Loucy (cell line): ENCODE data around the gene ST3GAL5.

ENCODE experiments used
- H2AFZ ChIP-seq: fragments of 200-600 bp; sonication (generic); 2 replicates; pipeline ENCODE4 v1.6.0; 2016; ENCODE audit warnings: antibody characterized with exemption, mild to moderate bottlenecking, low read length, moderate library complexity
- H3F3A ChIP-seq: fragments of 200-600 bp; 2 replicates; pipeline ENCODE4 v1.6.0; 2016; ENCODE audit warnings: antibody characterized with exemption, low read depth, mild to moderate bottlenecking
- H3K27me3 ChIP-seq: fragments of 200-600 bp; sonication (generic); 2 replicates; pipeline ENCODE4 v1.6.1; 2014; ENCODE audit warnings: low read length, mild to moderate bottlenecking; ENCODE audit not compliant: insufficient read depth, poor library complexity, severe bottlenecking
- H3K36me3 ChIP-seq: fragments of 200-600 bp; sonication (generic); 2 replicates; pipeline ENCODE4 v1.6.1; 2016; ENCODE audit warnings: low read length; ENCODE audit not compliant: insufficient read depth
- H3K4me1 ChIP-seq: fragments of 200-600 bp; sonication (generic); 2 replicates; pipeline ENCODE4 v1.5.1; 2014; ENCODE audit warnings: low read length, mild to moderate bottlenecking; ENCODE audit not compliant: insufficient read depth, poor library complexity, severe bottlenecking
- H3K4me2 ChIP-seq: fragments of 200-600 bp; sonication (generic); 2 replicates; pipeline ENCODE4 v1.6.0; 2014; ENCODE audit warnings: antibody characterized with exemption, low read length, low read depth, mild to moderate bottlenecking; ENCODE audit not compliant: poor library complexity, severe bottlenecking
- H3K4me3 ChIP-seq: fragments of 200-600 bp; sonication (generic); 2 replicates; pipeline ENCODE4 v1.5.1; 2014; ENCODE audit warnings: low read length, mild to moderate bottlenecking, mixed read lengths; ENCODE audit not compliant: poor library complexity, severe bottlenecking
- H3K79me2 ChIP-seq: fragments of 200-600 bp; sonication (generic); 2 replicates; pipeline ENCODE4 v1.6.1; 2014; ENCODE audit warnings: low read length; ENCODE audit not compliant: insufficient read depth
- H3K9ac ChIP-seq: fragments of 200-600 bp; sonication (generic); 2 replicates; pipeline ENCODE4 v1.6.0; 2014; ENCODE audit warnings: mild to moderate bottlenecking, low read depth, low read length, moderate library complexity; ENCODE audit not compliant: poor library complexity, severe bottlenecking
- H3K9me2 ChIP-seq: fragments of 200-600 bp; sonication (generic); replicated peaks from 2 replicates; pipeline ENCODE4 v1.6.1; 2016; ENCODE audit warnings: low read depth, low read length, mixed read lengths
- H3K9me3 ChIP-seq: fragments of 200-600 bp; sonication (generic); 2 replicates; pipeline ENCODE4 v1.6.1; 2014; ENCODE audit warnings: mild to moderate bottlenecking, antibody characterized with exemption, low read length, low read depth; ENCODE audit not compliant: insufficient read depth
- H4K20me1 ChIP-seq: fragments of 200-600 bp; sonication (generic); 2 replicates; pipeline ENCODE4 v1.6.0; 2014; ENCODE audit warnings: antibody characterized with exemption, low read length, mild to moderate bottlenecking; ENCODE audit not compliant: insufficient read depth, poor library complexity, severe bottlenecking
- CTCF ChIP-seq: fragments of 200-600 bp; sonication (generic); conservative IDR thresholded peaks from 2 replicates; pipeline ENCODE4 v1.5.1; 2014; ENCODE audit warnings: mild to moderate bottlenecking, antibody characterized with exemption, low read length
- EZH2phosphoT487 ChIP-seq: fragments of 200-600 bp; IDR thresholded peaks from 2 replicates; pipeline ENCODE4 v1.6.1; 2018; ENCODE audit warnings: antibody characterized with exemption, mild to moderate bottlenecking, moderate library complexity, borderline replicate concordance

The ST3GAL5 gene

GRCh38 chr2:85902496-85902895 is 13.7 kb upstream of the ST3GAL5 start:
- H2AFZ ChIP-seq = no peak overlapping the region
- no peak overlapping the region for H3K4me2 ChIP-seq
- no peak overlapping the region for H3K9ac ChIP-seq
- TF ChIP-seq CTCF (no peak), EZH2phosphoT487 (no peak)
- no peaks in the 10 kb centered on the region for H3K27me3 ChIP-seq
- H3F3A ChIP-seq = no peaks in the 10 kb centered on the region
- H3K9me2 ChIP-seq = no peaks in the 10 kb centered on the region
- H3K4me3 ChIP-seq = no peak overlapping the region
- no peaks in the 10 kb centered on the region for H3K9me3 ChIP-seq
- no peaks in the 10 kb centered on the region for H4K20me1 ChIP-seq
- H3K36me3 ChIP-seq = no peaks in the 10 kb centered on the region
- no peaks in the 10 kb centered on the region for H3K79me2 ChIP-seq
- peaks cover 2% of the 10 kb centered on the region for H3K4me1 ChIP-seq

GRCh38 chr2:85901155-85901554 is 12.4 kb upstream of the ST3GAL5 start:
- no peaks in the 10 kb centered on the region for H3K9me2 ChIP-seq
- no peaks in the 10 kb centered on the region for H3F3A ChIP-seq
- no peaks in the 10 kb centered on the region for H3K36me3 ChIP-seq

GRCh38 chr2:85900366-85900765 is 11.6 kb upstream of the ST3GAL5 start:
- TF ChIP-seq EZH2phosphoT487 = no peak
- no peak for TF ChIP-seq CTCF
- H3K9me3 ChIP-seq = no peaks in the 10 kb centered on the region
- no peak overlapping the region for H3K4me2 ChIP-seq
- H3K4me3 ChIP-seq = no peak overlapping the region
- peaks cover 2% of the 10 kb centered on the region for H3K4me1 ChIP-seq
- no peaks in the 10 kb centered on the region for H3K79me2 ChIP-seq
- H3K9ac ChIP-seq = no peak overlapping the region
- no peaks in the 10 kb centered on the region for H3F3A ChIP-seq
- no peaks in the 10 kb centered on the region for H3K9me2 ChIP-seq
- no peaks in the 10 kb centered on the region for H4K20me1 ChIP-seq
- 0 out of 2 replicates have a peak overlapping the region, but pooled peaks have one; percentile 26 for H2AFZ ChIP-seq
- H3K36me3 ChIP-seq = no peaks in the 10 kb centered on the region
- no peaks in the 10 kb centered on the region for H3K27me3 ChIP-seq

More at GRCh38 chr2:85901155-85901554, 12.4 kb upstream of the ST3GAL5 start:
- Histone ChIP-seq H3K4me3 (no peak overlapping the region), H4K20me1 (no peaks in the 10 kb centered on the region), H3K9me3 (no peaks in the 10 kb centered on the region), H3K27me3 (no peaks in the 10 kb centered on the region), H3K4me1 (peaks cover 2% of the 10 kb centered on the region), H3K79me2 (no peaks in the 10 kb centered on the region), H3K9ac (no peak overlapping the region), H3K4me2 (no peak overlapping the region), H2AFZ (no peak overlapping the region)
- no peak for TF ChIP-seq EZH2phosphoT487
- no peak for TF ChIP-seq CTCF
